Naive thymus-derived CD4-positive, alpha-beta T cell (primary cell): ENCODE data around the gene RNASE11. TPM values are rescaled to one million over a fixed set of nuclear protein-coding genes. Genes with fewer than 3 reads are reported as not detected.
A peak's percentile ranks its signal among the peaks of the same experiment; 100 is the strongest.

Experiments
- ATAC-seq: fragments of 150-1000 bp; cut with Tn5 transposase; 2 replicates; pipeline ENCODE4 v1.10.0; 2021; ENCODE audit warnings: mild to moderate bottlenecking, moderate library complexity
- CTCF ChIA-PET: fragments of 350-600 bp; sonication (Branson Sonifier 250); formaldehyde crosslinking; loops from one replicate; lab custom pipeline; 2021; ENCODE audit warnings: antibody characterized with exemption; lab: Charles Lee
- POLR2A ChIA-PET: fragments of 350-600 bp; sonication (Branson Sonifier 250); formaldehyde crosslinking; loops from one replicate; lab custom pipeline; 2021; ENCODE audit warnings: antibody characterized with exemption, inconsistent platforms; lab: Charles Lee
- DNase-seq, 9 donors: peaks; one replicate each; pipeline versions ENCODE4 v3.0.0 to v3.0.0-alpha.2; 2020 to 2022; ENCODE audit warnings: mixed read lengths in 1 of 9
- H3K27ac ChIP-seq: one replicate; pipeline ENCODE4 v1.7.0; 2013; ENCODE audit warnings: mild to moderate bottlenecking, low read depth, low read length, moderate library complexity
- H3K27me3 ChIP-seq, 2 donors: one replicate each; pipeline ENCODE4 v1.7.0; 2013; ENCODE audit warnings: low read length in 2 of 2, mild to moderate bottlenecking in 2 of 2, moderate library complexity in 2 of 2; ENCODE audit not compliant: control insufficient read depth in 2 of 2, insufficient read depth in 2 of 2
- H3K36me3 ChIP-seq, 3 experiments: 1 replicate in 2 of 3; 2 replicates in 1 of 3; pipeline ENCODE4 v1.7.0; 2013; ENCODE audit warnings: low read length in 3 of 3, mild to moderate bottlenecking in 3 of 3, moderate library complexity in 1 of 3; ENCODE audit not compliant: insufficient read depth in 3 of 3, control insufficient read depth in 2 of 3
- H3K4me1 ChIP-seq, 2 donors: one replicate each; pipeline ENCODE4 v1.7.0; 2013; ENCODE audit warnings: low read length in 2 of 2, mild to moderate bottlenecking in 2 of 2, moderate library complexity in 1 of 2; ENCODE audit not compliant: control insufficient read depth in 2 of 2, insufficient read depth in 2 of 2
- H3K4me3 ChIP-seq: 2 replicates; pipeline ENCODE4 v1.7.0; 2013; ENCODE audit warnings: mild to moderate bottlenecking, low read length
- H3K9me3 ChIP-seq, 3 experiments: 1 replicate in 2 of 3; 2 replicates in 1 of 3; pipeline ENCODE4 v1.7.0; 2013; ENCODE audit warnings: low read length in 3 of 3; ENCODE audit not compliant: control insufficient read depth in 2 of 3
- H3K27ac Mint-ChIP-seq, 9 donors: one replicate each; pipeline ENCODE4 v1.8.0; 2020 to 2022; ENCODE audit warnings: mixed read lengths in 9 of 9, mild to moderate bottlenecking in 8 of 9, moderate library complexity in 5 of 9, inconsistent platforms in 2 of 9
- H3K27me3 Mint-ChIP-seq, 5 donors: one replicate each; pipeline ENCODE4 v1.8.0; 2021 to 2022; ENCODE audit warnings: mixed read lengths in 5 of 5, mild to moderate bottlenecking in 1 of 5
- H3K36me3 Mint-ChIP-seq, 5 donors: one replicate each; pipeline ENCODE4 v1.8.0; 2020 to 2022; ENCODE audit warnings: mixed read lengths in 5 of 5, mild to moderate bottlenecking in 3 of 5, inconsistent platforms in 1 of 5
- H3K4me1 Mint-ChIP-seq, 7 donors: one replicate each; pipeline ENCODE4 v1.8.0; 2020 to 2022; ENCODE audit warnings: mixed read lengths in 7 of 7, mild to moderate bottlenecking in 3 of 7, inconsistent platforms in 1 of 7
- H3K4me3 Mint-ChIP-seq, 10 donors: one replicate each; pipeline ENCODE4 v1.8.0; 2020 to 2022; ENCODE audit warnings: mild to moderate bottlenecking in 10 of 10, mixed read lengths in 10 of 10, moderate library complexity in 6 of 10, inconsistent platforms in 2 of 10
- H3K9me3 Mint-ChIP-seq, 11 donors: one replicate each; pipeline ENCODE4 v1.8.0; 2020 to 2022; ENCODE audit warnings: mixed read lengths in 11 of 11, mild to moderate bottlenecking in 4 of 11, inconsistent platforms in 1 of 11, moderate library complexity in 1 of 11
- intact Hi-C, 2 donors: fragments of 100-400 bp; cut with micrococcal nuclease; formaldehyde crosslinking; loops; one replicate each; pipeline ENCODE4 v1.15.1; 2023
- polyA plus RNA-seq, 2 donors: library from polyadenylated mRNA; unstranded; fragments of 300-500 nt; fragmentation: Illumina TruSeq; gene quantifications; one replicate each; pipeline ENCODE4 v1.2.3, GENCODE V29; 2021
- total RNA-seq, 6 experiments: library from RNA in 5 of 6; stranded (reverse) in 5 of 6; gene quantifications; 1 replicate in 5 of 6; 2 replicates in 1 of 6; pipeline ENCODE4 v1.2.3 and lab custom pipeline; 2021 to 2026

The RNASE11 gene
- total and polyA plus RNA-seq, 7 experiments from 2014 or later = not detected

GRCh38 chr14:20617138-20618003 is 29.6 kb upstream of the RNASE11 start:
- peaks cover 0 to 1% (median 0%) of the 10 kb centered on the region in 5 donors for H3K36me3 Mint-ChIP-seq
- Histone ChIP-seq H3K4me1 (peaks cover 8 to 16% of the 10 kb centered on the region in 2 donors), H3K36me3 (no peaks in the 10 kb centered on the region), H3K27ac (no peak overlapping the region), H3K4me3 (no peak overlapping the region), H3K27me3 (no peaks in the 10 kb centered on the region), H3K9me3 (no peaks in the 10 kb centered on the region)
- H3K27me3 Mint-ChIP-seq = peaks cover 2 to 16% (median 9%) of the 10 kb centered on the region in 5 donors
- DNase-seq (no peak), ATAC-seq (no peak)
- no peak overlapping the region for H3K4me3 Mint-ChIP-seq
- peaks cover 0 to 25% (median 3%) of the 10 kb centered on the region in 7 donors for H3K4me1 Mint-ChIP-seq
- ChIA-PET CTCF (interaction anchor here (0.6 to 1.6 kb wide), 4 partner anchors 13 to 289 kb away, joined by 3 to 5 read pairs (median 4); no protein-coding TSS in a partner anchor), POLR2A (interaction anchor here (1.0 to 1.4 kb wide), 2 partner anchors 64 to 66 kb away, joined by 3 to 6 read pairs; partner anchors contain the start of gene RNASE4)
- no peak overlapping the region for H3K27ac Mint-ChIP-seq
- no peaks in the 10 kb centered on the region for H3K9me3 Mint-ChIP-seq
- intact Hi-C loops = no loop called here

GRCh38 chr14:20615996-20616395 is 28.2 kb upstream of the RNASE11 start:
- Mint-ChIP-seq H3K36me3 (no peaks in the 10 kb centered on the region), H3K9me3 (no peaks in the 10 kb centered on the region)
- POLR2A ChIA-PET = no interaction called here

GRCh38 chr14:20614038-20614840 is 26.4 kb upstream of the RNASE11 start:
- H3K9me3 Mint-ChIP-seq = no peaks in the 10 kb centered on the region
- CTCF ChIA-PET = interaction anchor here (0.6 to 2.3 kb wide), 10 partner anchors 9 to 287 kb away, joined by 3 to 21 read pairs (median 4); partner anchors contain the start of gene RNASE4
- peaks cover 0 to 25% (median 3%) of the 10 kb centered on the region in 7 donors for H3K4me1 Mint-ChIP-seq
- Histone ChIP-seq H3K27ac (peak overlapping the region; percentile 30), H3K4me3 (peak overlapping the region; percentile 64), H3K27me3 (no peaks in the 10 kb centered on the region), H3K36me3 (no peaks in the 10 kb centered on the region), H3K4me1 (peaks cover 20 to 29% of the 10 kb centered on the region in 2 donors), H3K9me3 (no peaks in the 10 kb centered on the region)
- POLR2A ChIA-PET = interaction anchor here (0.8 to 3.7 kb wide), 9 partner anchors 9 to 271 kb away, joined by 3 to 73 read pairs (median 6); partner anchors contain the start of genes ANG, APEX1, OSGEP and PARP2
- H3K27ac Mint-ChIP-seq = no peak overlapping the region
- intact Hi-C loops = loop anchor here (5.0 kb wide), 4 partner anchors 38 to 768 kb away; partner anchors contain the start of gene SUPT16H (in 1 of the 2)
- ATAC-seq (no peak), DNase-seq (no peak)
- H3K4me3 Mint-ChIP-seq = peak overlapping the region in 1 of 10 donors; percentile 28
- H3K27me3 Mint-ChIP-seq = peaks cover 0 to 10% (median 4%) of the 10 kb centered on the region in 5 donors
- H3K36me3 Mint-ChIP-seq = no peaks in the 10 kb centered on the region

More at GRCh38 chr14:20615996-20616395, 28.2 kb upstream of the RNASE11 start:
- no peaks in the 10 kb centered on the region for H3K27me3 ChIP-seq
- no peak for ATAC-seq
- intact Hi-C loops = no loop called here
- H3K9me3 ChIP-seq = no peaks in the 10 kb centered on the region
- H3K27ac ChIP-seq = no peak overlapping the region
- Mint-ChIP-seq H3K27me3 (peaks cover 0 to 10% (median 4%) of the 10 kb centered on the region in 5 donors), H3K27ac (no peak overlapping the region), H3K4me1 (peaks cover 0 to 25% (median 3%) of the 10 kb centered on the region in 7 donors), H3K4me3 (no peak overlapping the region)
- DNase-seq = no peak
- CTCF ChIA-PET = interaction anchor here (1.6 kb wide), 1 partner anchor 288 kb away, joined by 5 read pairs; no protein-coding TSS in a partner anchor
- no peak overlapping the region for H3K4me3 ChIP-seq
- no peaks in the 10 kb centered on the region for H3K36me3 ChIP-seq
- H3K4me1 ChIP-seq = peaks cover 13 to 20% of the 10 kb centered on the region in 2 donors

- Histone ChIP-seq H3K9me3 (no peaks in the 10 kb centered on the region), H3K27me3 (no peaks in the 10 kb centered on the region), H3K4me1 (peaks cover 20 to 29% of the 10 kb centered on the region in 2 donors), H3K4me3 (peak overlapping the region; percentile 64), H3K27ac (peak overlapping the region; percentile 30), H3K36me3 (no peaks in the 10 kb centered on the region)
- Mint-ChIP-seq H3K36me3 (no peaks in the 10 kb centered on the region), H3K27me3 (peaks cover 0 to 6% (median 0%) of the 10 kb centered on the region in 5 donors), H3K9me3 (no peaks in the 10 kb centered on the region), H3K4me3 (no peak overlapping the region), H3K4me1 (peaks cover 0 to 26% (median 4%) of the 10 kb centered on the region in 7 donors), H3K27ac (no peak overlapping the region)
- intact Hi-C loops = loop anchor here (1.0 to 5.0 kb wide), 20 partner anchors 12 to 769 kb away; partner anchors contain the start of genes APEX1 (in 2 of the 2), PARP2 (in 2 of the 2), CCNB1IP1 (in 1 of the 2) and METTL17 (in 1 of the 2)
- DNase-seq (peak; percentile 61 to 95 (median 92)), ATAC-seq (peak; percentile 89)
- ChIA-PET POLR2A (interaction anchor here (0.6 to 4.9 kb wide), 16 partner anchors 9 to 657 kb away, joined by 3 to 73 read pairs (median 5); partner anchors contain the start of genes ANG, APEX1, CCNB1IP1 and OSGEP), CTCF (interaction anchor here (0.6 to 2.3 kb wide), 13 partner anchors 9 to 1933 kb away, joined by 3 to 21 read pairs (median 4); partner anchors contain the start of genes APEX1, OSGEP and RNASE4)
Measured at GRCh38 chr14:20613094-20614037, 25.6 kb upstream of the RNASE11 start.

- intact Hi-C loops = loop anchor here (2.0 to 5.0 kb wide), 6 partner anchors 40 to 770 kb away; partner anchors contain the start of genes PNP (in 1 of the 2) and SUPT16H (in 1 of the 2)
- DNase-seq (peak in 2 of 9 donors; percentile 23 to 34), ATAC-seq (no peak)
- Mint-ChIP-seq H3K27ac (no peak overlapping the region), H3K9me3 (no peaks in the 10 kb centered on the region), H3K4me1 (peaks cover 0 to 22% (median 4%) of the 10 kb centered on the region in 7 donors), H3K4me3 (no peak overlapping the region), H3K27me3 (peaks cover 0 to 3% (median 0%) of the 10 kb centered on the region in 5 donors), H3K36me3 (no peaks in the 10 kb centered on the region)
- POLR2A ChIA-PET = interaction anchor here (0.6 to 4.9 kb wide), 9 partner anchors 19 to 281 kb away, joined by 3 to 73 read pairs (median 6); partner anchors contain the start of genes ANG, CCNB1IP1, PARP2 and PIP4P1
- H3K36me3 ChIP-seq = no peaks in the 10 kb centered on the region
- H3K4me1 ChIP-seq = peaks cover 20 to 29% of the 10 kb centered on the region in 2 donors
- H3K4me3 ChIP-seq = peak overlapping the region; percentile 4
- H3K27ac ChIP-seq = peak overlapping the region; percentile 31
- H3K9me3 ChIP-seq = no peaks in the 10 kb centered on the region
- H3K27me3 ChIP-seq = no peaks in the 10 kb centered on the region
- CTCF ChIA-PET = interaction anchor here (0.6 to 2.3 kb wide), 7 partner anchors 10 to 483 kb away, joined by 3 to 21 read pairs (median 6); partner anchors contain the start of genes APEX1, OSGEP and RNASE4
Measured at GRCh38 chr14:20612403-20612802, 24.6 kb upstream of the RNASE11 start.
